Measurements from ENCODE around the gene P2RX4. TPM values are rescaled to one million over a fixed set of nuclear protein-coding genes. Genes with fewer than 3 reads are reported as not detected.
"Not testable (repeated sequence)": the region's sequence is repeated elsewhere in the genome, so short reads cannot be mapped to it uniquely, and the experiment has no call there.

The P2RX4 gene
- total RNA-seq, 1 experiment from 2014 or later, result 6.1 TPM

GRCh38 chr12:121224591-121224990, 14.7 kb downstream of the P2RX4 start:
- Histone ChIP-seq H3K36me3 (no peaks in the 10 kb centered on the region), H3K27ac (no peak overlapping the region), H3K4me1 (no peaks in the 10 kb centered on the region), H3K9me3 (replicated peaks) (no peaks in the 10 kb centered on the region), H3K4me3 (no peak overlapping the region), H3K27me3 (no peaks in the 10 kb centered on the region)
- DNase-seq, result no peak

- no peak for DNase-seq
- no peaks in the 10 kb centered on the region for H3K4me1 ChIP-seq
- H3K27ac ChIP-seq, result no peak overlapping the region
- H3K27me3 ChIP-seq, result no peaks in the 10 kb centered on the region
- H3K36me3 ChIP-seq, result no peaks in the 10 kb centered on the region
- H3K9me3 ChIP-seq (replicated peaks), result no peaks in the 10 kb centered on the region
- H3K4me3 ChIP-seq, result no peak overlapping the region
Measured at GRCh38 chr12:121226399-121226798, 16.5 kb downstream of the P2RX4 start.

DNA sequence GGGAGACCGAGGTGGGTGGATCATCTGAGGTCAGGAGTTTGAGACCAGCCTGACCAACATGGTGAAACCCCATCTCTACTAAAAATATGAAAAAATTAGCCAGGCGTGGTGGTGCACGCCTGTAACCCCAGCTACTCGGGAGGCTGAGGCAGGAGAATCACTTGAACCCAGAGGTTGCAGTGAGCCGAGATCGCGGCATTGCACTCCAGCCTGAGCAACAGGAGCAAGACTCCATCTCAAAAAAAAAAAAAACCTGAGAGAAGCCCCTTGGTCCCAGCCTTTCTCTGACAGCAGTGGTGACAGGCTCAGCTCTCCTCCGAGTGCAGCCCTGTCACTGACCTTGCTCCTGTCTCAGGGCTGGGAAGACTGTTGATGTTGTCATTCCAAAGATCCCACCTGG, 16.9 kb downstream of the P2RX4 start:
- DNase-seq; H3K36me3 ChIP-seq; H3K27me3 ChIP-seq; H3K4me1 ChIP-seq; H3K9me3 ChIP-seq (replicated peaks); H3K27ac ChIP-seq; H3K4me3 ChIP-seq: not testable (repeated sequence)

- no peaks in the 10 kb centered on the region for H3K9me3 ChIP-seq (replicated peaks)
- H3K4me1 ChIP-seq, result no peaks in the 10 kb centered on the region
- H3K27ac ChIP-seq, result no peak overlapping the region
- no peaks in the 10 kb centered on the region for H3K27me3 ChIP-seq
- H3K4me3 ChIP-seq, result no peak overlapping the region
- no peaks in the 10 kb centered on the region for H3K36me3 ChIP-seq
- no peak for DNase-seq
Measured at GRCh38 chr12:121227294-121227693, 17.4 kb downstream of the P2RX4 start.

GRCh38 chr12:121228919-121229665, 19.2 kb downstream of the P2RX4 start:
- Histone ChIP-seq H3K27me3 (no peaks in the 10 kb centered on the region), H3K36me3 (no peaks in the 10 kb centered on the region), H3K27ac (no peak overlapping the region), H3K4me3 (no peak overlapping the region), H3K9me3 (replicated peaks) (no peaks in the 10 kb centered on the region), H3K4me1 (no peaks in the 10 kb centered on the region)
- no peak for DNase-seq

DNA sequence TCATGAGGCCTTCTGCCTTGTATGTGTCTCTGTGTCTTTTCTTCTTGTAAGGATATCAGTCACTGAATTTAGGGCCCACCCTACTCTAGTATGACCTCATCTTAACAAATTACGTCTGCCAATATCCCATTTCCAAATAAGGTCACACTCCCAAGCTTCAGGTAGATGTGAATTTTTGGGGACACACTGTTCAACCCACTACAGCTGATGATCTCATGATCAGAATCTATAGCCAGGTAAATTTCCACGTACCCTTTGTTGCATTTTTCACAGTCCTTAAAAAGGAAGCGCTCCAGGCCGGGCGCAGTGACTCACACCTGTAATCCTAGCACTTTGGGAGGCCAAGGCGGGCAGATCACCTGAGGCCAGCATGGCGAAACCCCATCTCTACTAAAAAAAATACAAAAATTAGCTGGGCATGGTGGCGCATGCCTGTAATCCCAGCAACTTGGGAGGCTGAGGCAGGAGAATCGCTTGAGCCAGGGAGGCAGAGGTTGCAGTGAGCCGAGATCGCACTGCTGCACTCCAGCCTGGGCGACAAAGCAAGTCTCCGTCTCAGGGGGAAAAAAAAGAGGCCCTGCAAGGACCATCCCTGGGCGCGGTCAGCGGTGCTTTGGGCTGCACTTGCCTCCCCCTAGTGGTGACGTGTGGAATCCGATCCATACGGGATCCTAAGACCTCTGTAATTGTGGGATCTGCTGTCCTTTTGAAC, 20.1 kb downstream of the P2RX4 start:
- not testable (repeated sequence) for H3K4me3 ChIP-seq; H3K27me3 ChIP-seq; H3K9me3 ChIP-seq (replicated peaks); H3K4me1 ChIP-seq; H3K27ac ChIP-seq; H3K36me3 ChIP-seq
- peak; percentile 79 to 89 for DNase-seq

DNA sequence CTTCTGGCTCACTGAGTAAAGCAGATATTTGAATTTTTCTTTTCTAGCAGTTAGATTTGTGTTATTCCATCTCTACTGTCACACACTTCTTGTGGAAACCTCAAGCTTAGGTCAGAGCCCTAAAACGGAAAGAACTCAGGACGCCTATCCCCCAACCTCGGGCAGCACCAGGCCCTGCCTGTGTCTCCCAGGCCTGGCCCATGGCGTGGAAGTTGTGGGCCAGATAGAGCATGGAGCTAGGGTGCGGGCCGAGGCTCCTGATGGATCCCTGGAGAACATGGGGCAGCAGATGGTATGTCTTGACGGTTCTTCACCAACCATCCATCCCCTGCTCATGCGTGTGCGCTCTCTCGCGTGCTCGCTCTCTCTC, 20.6 kb downstream of the P2RX4 start:
- no peak overlapping the region for H3K27ac ChIP-seq
- no peaks in the 10 kb centered on the region for H3K27me3 ChIP-seq
- no peak for DNase-seq
- H3K36me3 ChIP-seq, result no peaks in the 10 kb centered on the region
- no peak overlapping the region for H3K4me3 ChIP-seq
- no peaks in the 10 kb centered on the region for H3K4me1 ChIP-seq
- no peaks in the 10 kb centered on the region for H3K9me3 ChIP-seq (replicated peaks)

DNA sequence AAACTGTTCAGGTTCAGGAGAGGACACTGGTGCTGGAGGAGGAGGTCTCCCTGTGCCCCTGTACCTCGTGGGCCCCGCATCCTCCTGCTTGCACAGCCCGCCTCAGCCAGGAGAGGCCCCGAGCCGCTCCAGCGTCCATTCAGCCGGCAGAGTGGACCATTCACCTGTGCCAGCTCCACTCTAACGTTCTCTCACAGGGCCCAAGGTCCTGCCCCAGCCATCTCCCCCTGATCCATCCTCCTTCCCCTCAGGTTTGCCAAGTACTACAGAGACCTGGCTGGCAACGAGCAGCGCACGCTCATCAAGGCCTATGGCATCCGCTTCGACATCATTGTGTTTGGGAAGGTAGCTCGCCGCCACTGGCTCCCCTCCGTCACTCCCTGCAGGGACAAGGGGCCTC, 22.2 kb downstream of the P2RX4 start:
- Histone ChIP-seq H3K4me1 (no peaks in the 10 kb centered on the region), H3K4me3 (no peak overlapping the region), H3K27ac (no peak overlapping the region), H3K27me3 (no peaks in the 10 kb centered on the region), H3K36me3 (no peaks in the 10 kb centered on the region), H3K9me3 (replicated peaks) (no peaks in the 10 kb centered on the region)
- DNase-seq, result no peak

DNA sequence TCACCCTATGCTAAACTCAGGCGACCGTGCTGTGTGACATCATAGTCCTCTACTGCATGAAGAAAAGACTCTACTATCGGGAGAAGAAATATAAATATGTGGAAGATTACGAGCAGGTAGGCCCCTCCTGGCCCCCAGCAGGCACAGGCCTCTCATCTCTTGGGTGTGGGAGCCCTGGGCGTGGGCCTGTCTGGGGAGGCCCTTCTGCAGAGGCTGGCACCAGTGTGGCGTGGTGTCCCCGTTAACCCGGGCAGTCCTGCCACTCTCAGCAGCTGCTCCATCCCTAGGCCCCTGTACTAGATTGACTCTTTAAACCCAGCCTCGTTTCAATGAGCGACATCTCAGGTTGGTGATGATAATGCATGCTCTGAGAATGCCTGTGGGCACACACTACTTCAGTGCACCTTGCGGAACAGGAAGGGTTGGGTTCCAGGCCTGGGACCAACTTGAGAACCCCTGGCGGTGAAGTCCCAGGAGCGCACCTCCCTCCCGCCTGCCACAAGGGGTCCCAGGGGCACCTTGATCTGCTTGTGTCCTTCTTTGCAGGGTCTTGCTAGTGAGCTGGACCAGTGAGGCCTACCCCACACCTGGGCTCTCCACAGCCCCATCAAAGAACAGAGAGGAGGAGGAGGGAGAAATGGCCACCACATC, 23.2 kb downstream of the P2RX4 start:
- Histone ChIP-seq H3K4me3 (no peak overlapping the region), H3K27ac (no peak overlapping the region), H3K27me3 (no peaks in the 10 kb centered on the region), H3K36me3 (no peaks in the 10 kb centered on the region), H3K9me3 (replicated peaks) (no peaks in the 10 kb centered on the region), H3K4me1 (peaks cover 4% of the 10 kb centered on the region)
- no peak for DNase-seq

DNA sequence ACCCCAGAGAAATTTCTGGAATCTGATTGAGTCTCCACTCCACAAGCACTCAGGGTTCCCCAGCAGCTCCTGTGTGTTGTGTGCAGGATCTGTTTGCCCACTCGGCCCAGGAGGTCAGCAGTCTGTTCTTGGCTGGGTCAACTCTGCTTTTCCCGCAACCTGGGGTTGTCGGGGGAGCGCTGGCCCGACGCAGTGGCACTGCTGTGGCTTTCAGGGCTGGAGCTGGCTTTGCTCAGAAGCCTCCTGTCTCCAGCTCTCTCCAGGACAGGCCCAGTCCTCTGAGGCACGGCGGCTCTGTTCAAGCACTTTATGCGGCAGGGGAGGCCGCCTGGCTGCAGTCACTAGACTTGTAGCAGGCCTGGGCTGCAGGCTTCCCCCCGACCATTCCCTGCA, 23.7 kb downstream of the P2RX4 start:
- no peaks in the 10 kb centered on the region for H3K27me3 ChIP-seq
- H3K4me1 ChIP-seq, result peaks cover 9% of the 10 kb centered on the region
- DNase-seq, result no peak
- no peaks in the 10 kb centered on the region for H3K9me3 ChIP-seq (replicated peaks)
- no peaks in the 10 kb centered on the region for H3K36me3 ChIP-seq
- H3K4me3 ChIP-seq, result no peak overlapping the region
- H3K27ac ChIP-seq, result no peak overlapping the region

- Histone ChIP-seq H3K27ac (no peak overlapping the region), H3K4me1 (peaks cover 38% of the 10 kb centered on the region), H3K36me3 (no peaks in the 10 kb centered on the region), H3K27me3 (no peaks in the 10 kb centered on the region), H3K9me3 (replicated peaks) (no peaks in the 10 kb centered on the region), H3K4me3 (no peak overlapping the region)
- DNase-seq, result no peak
Measured at GRCh38 chr12:121236776-121237175, 26.8 kb downstream of the P2RX4 start.

DNA sequence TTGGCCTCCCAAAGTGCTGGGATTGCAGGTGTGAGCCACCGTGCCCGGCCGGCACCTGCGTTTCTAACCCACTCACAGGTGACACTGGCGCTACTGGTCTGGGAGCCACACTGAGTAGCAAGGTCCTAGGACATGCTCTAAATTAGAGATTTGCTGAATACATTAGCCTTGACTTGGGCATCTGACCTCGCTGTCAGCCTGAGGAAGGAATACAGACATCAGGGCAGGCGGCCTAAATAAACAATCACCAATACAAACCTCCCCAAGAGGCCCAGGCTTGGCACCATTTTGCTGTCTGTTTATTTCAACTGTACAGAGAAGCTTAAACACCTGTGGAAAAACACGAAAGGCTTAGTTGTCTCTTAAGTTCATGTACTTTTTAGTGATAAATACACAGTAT, 27.5 kb downstream of the P2RX4 start:
- Histone ChIP-seq H3K36me3 (no peaks in the 10 kb centered on the region), H3K27ac (no peak overlapping the region), H3K27me3 (no peaks in the 10 kb centered on the region), H3K4me1 (peaks cover 42% of the 10 kb centered on the region), H3K9me3 (replicated peaks) (no peaks in the 10 kb centered on the region), H3K4me3 (no peak overlapping the region)
- DNase-seq, result no peak

DNA sequence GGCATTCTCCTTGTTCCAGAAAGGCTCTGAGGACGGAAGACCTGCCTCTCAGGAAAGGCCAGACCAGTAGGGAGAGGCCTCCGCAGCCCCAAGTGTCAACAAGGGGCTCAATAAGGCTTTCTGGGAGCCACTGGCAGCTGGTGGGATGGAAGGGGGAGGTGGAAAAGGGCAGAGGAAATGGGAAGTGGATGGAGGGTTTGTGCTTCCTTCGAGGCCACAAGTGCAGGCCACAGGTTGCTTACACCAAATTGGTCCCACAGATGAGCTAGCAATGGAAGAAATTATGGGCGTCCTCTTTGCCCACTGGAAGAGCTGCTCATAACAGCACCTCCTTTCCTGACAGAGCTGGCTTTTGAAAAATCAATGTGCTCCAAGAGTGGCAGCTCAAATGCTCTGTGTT, 28.2 kb downstream of the P2RX4 start:
- Histone ChIP-seq H3K27me3 (no peaks in the 10 kb centered on the region), H3K4me3 (no peak overlapping the region), H3K36me3 (no peaks in the 10 kb centered on the region), H3K27ac (no peak overlapping the region), H3K9me3 (replicated peaks) (no peaks in the 10 kb centered on the region), H3K4me1 (peaks cover 42% of the 10 kb centered on the region)
- peak in 1 of 2 experiments; percentile 29 for DNase-seq

GRCh38 chr12:121238604-121239350, 28.8 kb downstream of the P2RX4 start:
- Histone ChIP-seq H3K9me3 (replicated peaks) (no peaks in the 10 kb centered on the region), H3K4me3 (no peak overlapping the region), H3K27me3 (no peaks in the 10 kb centered on the region), H3K27ac (no peak overlapping the region), H3K36me3 (no peaks in the 10 kb centered on the region), H3K4me1 (peaks cover 42% of the 10 kb centered on the region)
- peak; percentile 62 to 71 for DNase-seq

Data from SJCRH30 (cell line).